ENCODE data around the gene SELL. TPM values are rescaled to one million over a fixed set of nuclear protein-coding genes. Genes with fewer than 3 reads are reported as not detected.

Gene SELL
- total RNA-seq, 4 donors from 2014 or later, result 0.75 to 2.7 (median 1.7) TPM

DNA sequence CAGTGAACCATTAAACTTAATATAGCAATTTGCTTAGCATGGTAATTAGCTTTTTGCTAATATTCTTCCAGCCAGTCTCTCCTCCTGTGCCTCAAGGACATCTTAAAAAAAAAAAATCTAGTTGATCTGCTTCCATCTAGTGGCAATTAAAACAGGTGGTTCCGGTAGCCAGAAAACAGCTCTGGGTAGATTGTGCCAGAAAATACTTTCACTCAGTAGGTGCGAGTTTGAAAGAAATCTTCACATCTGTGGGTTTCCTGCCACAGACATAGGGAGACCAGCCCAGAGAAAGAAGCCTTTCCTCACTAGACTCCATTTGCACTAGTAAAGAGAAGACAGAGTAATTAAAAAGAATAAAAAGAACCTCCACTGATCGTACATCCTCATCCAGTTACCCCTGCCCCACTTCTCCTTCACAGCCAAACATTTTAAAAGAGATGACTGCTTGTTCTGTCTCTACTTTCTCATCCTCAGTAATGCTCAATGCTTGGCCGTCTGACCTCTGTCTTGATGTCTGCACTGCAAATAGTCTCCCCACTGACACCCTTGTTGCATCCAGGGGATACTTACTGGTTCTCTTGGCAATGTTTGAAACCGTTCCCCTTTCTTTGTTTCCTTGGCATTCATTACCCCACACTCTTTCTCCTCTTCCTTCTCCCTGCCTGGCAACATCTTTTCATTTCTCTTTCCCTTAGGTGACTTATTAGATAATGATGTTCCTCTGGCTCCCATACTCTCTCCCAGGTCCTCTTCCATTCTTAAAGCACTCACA lies 16.9 kb downstream of the SELL start:
- TF ChIP-seq, protein P1, sequence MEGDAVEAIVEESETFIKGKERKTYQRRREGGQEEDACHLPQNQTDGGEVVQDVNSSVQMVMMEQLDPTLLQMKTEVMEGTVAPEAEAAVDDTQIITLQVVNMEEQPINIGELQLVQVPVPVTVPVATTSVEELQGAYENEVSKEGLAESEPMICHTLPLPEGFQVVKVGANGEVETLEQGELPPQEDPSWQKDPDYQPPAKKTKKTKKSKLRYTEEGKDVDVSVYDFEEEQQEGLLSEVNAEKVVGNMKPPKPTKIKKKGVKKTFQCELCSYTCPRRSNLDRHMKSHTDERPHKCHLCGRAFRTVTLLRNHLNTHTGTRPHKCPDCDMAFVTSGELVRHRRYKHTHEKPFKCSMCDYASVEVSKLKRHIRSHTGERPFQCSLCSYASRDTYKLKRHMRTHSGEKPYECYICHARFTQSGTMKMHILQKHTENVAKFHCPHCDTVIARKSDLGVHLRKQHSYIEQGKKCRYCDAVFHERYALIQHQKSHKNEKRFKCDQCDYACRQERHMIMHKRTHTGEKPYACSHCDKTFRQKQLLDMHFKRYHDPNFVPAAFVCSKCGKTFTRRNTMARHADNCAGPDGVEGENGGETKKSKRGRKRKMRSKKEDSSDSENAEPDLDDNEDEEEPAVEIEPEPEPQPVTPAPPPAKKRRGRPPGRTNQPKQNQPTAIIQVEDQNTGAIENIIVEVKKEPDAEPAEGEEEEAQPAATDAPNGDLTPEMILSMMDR (IDR thresholded peaks at IDR 0.05; ENCODE audit: low read depth), result no peak

DNA sequence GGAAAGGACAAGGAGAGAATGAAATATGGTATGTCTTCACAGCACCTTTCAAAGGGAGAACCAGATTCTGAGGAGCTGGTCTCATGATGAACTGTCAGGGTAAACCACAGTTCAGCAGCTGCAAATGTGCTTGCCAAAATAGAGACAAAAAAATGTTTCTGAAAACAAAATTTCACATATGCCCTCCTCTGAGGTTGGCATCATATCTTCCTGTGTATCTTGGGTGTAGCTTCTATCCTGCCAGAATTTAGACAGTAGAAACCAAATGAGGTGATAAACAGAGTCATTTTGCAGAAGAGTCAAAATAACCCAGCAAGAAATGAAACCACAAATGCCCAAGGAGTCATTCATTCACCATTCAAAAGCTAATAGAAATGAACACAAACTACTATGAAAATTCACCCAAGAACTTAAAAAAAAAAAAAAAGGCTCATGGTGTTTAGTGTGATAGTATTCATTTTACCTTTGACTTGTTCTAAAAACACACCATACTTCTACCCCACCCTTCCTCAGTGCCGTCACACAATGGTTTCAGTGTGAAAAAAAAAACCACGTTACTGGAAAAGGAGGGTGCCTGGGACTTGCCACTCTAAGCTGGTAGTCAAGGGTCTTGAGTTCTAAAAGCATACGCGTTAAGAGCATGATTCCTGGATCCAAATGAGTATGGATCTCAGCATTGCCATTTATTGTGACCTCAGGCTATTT lies 18.5 kb downstream of the SELL start:
- TF ChIP-seq, protein P1 (IDR thresholded peaks at IDR 0.05; ENCODE audit: low read depth), result no peak

DNA sequence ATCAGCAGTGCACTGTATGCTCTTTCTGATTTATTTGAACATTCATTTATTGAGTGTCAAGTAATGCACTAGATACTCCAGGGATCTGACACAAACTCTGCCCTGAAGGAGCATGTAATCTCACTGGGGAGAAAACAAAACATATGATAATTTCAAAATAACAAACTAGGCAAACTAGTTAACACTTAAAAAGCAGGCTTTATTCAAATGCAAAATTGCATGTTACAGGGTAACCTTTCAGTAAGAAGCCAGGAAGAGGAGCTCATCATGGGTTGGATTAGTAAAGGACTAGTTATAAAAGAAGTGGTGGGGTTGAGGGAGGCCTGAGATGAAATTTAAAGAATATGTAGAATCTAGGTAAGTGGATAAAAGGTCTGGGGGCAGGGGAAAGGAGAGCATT lies 20.9 kb downstream of the SELL start:
- TF ChIP-seq, protein P1 (IDR thresholded peaks at IDR 0.05; ENCODE audit: low read depth), result no peak

DNA sequence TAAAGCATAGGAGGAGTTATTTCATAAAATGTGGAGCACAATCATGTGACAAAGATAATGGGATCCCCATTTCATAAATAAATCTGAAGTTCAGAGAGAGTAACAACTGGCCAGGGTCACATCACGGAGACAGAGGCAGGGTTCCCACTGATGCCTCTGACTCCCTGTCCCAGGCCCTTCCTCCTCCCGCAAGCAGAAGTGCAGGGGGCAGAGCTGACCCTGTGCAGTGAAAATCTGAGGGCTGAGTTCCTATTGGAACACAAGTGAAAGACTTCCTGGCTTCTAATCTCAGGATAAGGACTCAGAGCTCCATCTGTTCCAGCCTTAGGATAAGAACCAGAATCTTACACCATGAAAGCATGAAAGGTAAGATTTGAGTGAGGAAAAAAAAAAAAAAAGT lies 22.0 kb downstream of the SELL start:
- TF ChIP-seq, protein P1 (IDR thresholded peaks at IDR 0.05; ENCODE audit: low read depth), result no peak

DNA sequence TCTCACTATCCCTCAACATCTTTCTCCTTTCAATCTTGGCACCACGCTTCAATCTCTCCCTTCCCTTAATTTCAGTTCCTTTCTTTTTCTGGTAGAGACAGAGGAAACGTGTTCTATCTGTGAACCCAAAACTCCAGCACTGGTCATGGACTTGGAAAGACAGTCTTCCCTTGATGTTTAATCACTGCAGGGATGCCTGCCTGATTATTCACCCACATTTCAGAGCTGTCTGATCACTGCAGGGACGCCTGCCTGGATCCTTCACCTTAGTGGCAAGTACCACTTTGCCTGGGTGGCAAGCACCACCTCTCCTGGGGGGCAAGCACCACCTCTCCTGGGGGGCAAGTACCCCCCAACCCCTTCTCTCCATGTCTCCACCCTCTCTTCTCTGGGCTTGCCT lies 27.8 kb downstream of the SELL start:
- TF ChIP-seq, protein P1 (IDR thresholded peaks at IDR 0.05; ENCODE audit: low read depth), result no peak

DNA sequence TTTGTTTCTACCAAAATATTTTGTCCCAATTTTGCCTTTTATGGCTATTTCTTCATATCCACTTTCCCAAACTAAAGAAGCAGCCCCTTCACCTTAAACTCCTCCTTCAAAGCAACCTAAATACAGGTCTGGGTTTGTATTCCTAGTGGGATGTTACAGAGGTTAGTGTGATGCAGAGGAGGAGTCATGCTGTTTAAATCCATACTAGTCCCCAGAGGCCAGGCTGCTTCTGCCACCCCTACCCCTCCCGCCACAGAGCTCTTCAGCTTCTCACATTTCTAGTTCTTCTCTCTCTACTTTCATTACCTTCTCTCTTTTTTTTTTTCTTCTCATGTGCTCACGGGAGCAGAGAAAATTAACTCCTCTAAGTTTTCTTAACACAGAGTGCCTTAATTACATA lies 29.3 kb downstream of the SELL start:
- TF ChIP-seq, protein P1 (IDR thresholded peaks at IDR 0.05; ENCODE audit: low read depth), result no peak

DNA sequence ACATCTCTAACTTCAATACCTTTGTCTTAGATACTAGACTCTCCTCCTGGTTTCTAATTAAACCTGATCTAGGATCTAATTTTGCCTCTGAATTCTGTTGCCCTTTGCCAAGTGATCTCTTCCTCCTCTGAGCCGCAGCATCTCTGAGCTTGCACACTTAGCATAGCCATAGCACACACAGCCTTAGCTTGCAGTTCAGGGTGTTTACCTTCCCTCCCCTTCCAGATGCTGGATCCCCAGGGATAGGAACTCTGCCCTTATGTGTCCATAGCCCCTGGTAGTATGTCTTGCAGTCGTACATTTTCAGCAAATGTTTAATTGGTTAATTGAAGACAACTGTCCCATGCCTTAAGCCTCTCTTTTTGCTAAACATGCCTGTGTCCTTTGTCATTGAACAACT lies 30.3 kb downstream of the SELL start:
- TF ChIP-seq, protein P1 (IDR thresholded peaks at IDR 0.05; ENCODE audit: low read depth), result no peak
